ENCODE results near the gene ASMT.

- TF ChIP-seq CTCF (conservative IDR thresholded peaks at IDR 0.05; ENCODE audit: low read depth, low read length) (no peak), EZH2 (IDR thresholded peaks at IDR 0.05; ENCODE audit: low read length, unreplicated experiment) (no peak)
Observed at GRCh38 chrX:1609762-1610161, 5.1 kb upstream of the ASMT start.
